ENCODE results near the gene ATP13A1. TPM values are rescaled to one million over a fixed set of nuclear protein-coding genes. Genes with fewer than 3 reads are reported as not detected.

ATP13A1 gene
- total RNA-seq, 1 experiment from 2014 or later = 73.7 TPM

GRCh38 chr19:19661141-19661674 lies 2.3 kb downstream of the ATP13A1 start:
- Histone ChIP-seq H2AFZ (ENCODE audit: low read depth, low read length, poor library complexity, severe bottlenecking) (no peak overlapping the region), H3K9ac (ENCODE audit: low read length) (no peak overlapping the region), H4K20me1 (ENCODE audit: insufficient read depth) (no peaks in the 10 kb centered on the region), H3K27ac (ENCODE audit: low read depth, low read length) (no peak overlapping the region), H3K4me2 (ENCODE audit: low read length) (peak overlapping the region; percentile 91), H3K79me2 (ENCODE audit: insufficient read depth, low read length) (peaks cover 41% of the 10 kb centered on the region), H3K27me3 (ENCODE audit: insufficient read depth, low read length) (no peaks in the 10 kb centered on the region), H3K4me1 (ENCODE audit: control insufficient read depth in 1 of 2, insufficient read depth in 2 of 2, low read length in 2 of 2) (peaks cover 8 to 33% of the 10 kb centered on the region in 2 experiments; a peak in 3 of 4 replicates), H3K9me2 (ENCODE audit: insufficient read depth) (no peaks in the 10 kb centered on the region), H3K4me3 (replicated peaks in 1 of 2; ENCODE audit: low read depth in 1 of 2, low read length in 2 of 2) (no peak overlapping the region), H3K36me3 (ENCODE audit: control insufficient read depth in 1 of 2, insufficient read depth in 2 of 2, low read length in 2 of 2) (peaks cover 26 to 39% of the 10 kb centered on the region in 2 experiments), H3K9me3 (ENCODE audit: control insufficient read depth in 1 of 2, insufficient read depth in 1 of 2, low read depth in 1 of 2, low read length in 2 of 2) (no peaks in the 10 kb centered on the region)
- ChIA-PET POLR2A (no interaction called here), RAD21 (ENCODE audit: low non-redundant PET in 1 of 2, low total read pairs in 2 of 2, uncharacterized antibody in 2 of 2, unreplicated experiment in 2 of 2) (no interaction called here), CTCF (no interaction called here)
- DNase-seq (ENCODE audit: low read depth, low spot score) (no peak), ATAC-seq (no peak)
- TF ChIP-seq REST (IDR thresholded peaks at IDR 0.05; ENCODE audit: low read depth) (no peak), ZBTB33 (IDR thresholded peaks at IDR 0.05; ENCODE audit: extremely low read depth, insufficient replicate concordance, low read length) (no peak), POLR2AphosphoS5 (IDR thresholded peaks at IDR 0.05; ENCODE audit: low read depth, low read length) (no peak), CEBPB (IDR thresholded peaks at IDR 0.05; ENCODE audit: low read depth) (no peak), YY1 (IDR thresholded peaks at IDR 0.05; ENCODE audit: extremely low read depth, insufficient replicate concordance, low read depth, low read length) (no peak), EZH2 (IDR thresholded peaks at IDR 0.05) (no peak), EGR1 (IDR thresholded peaks at IDR 0.05; ENCODE audit: low read depth) (no peak), ZFX (IDR thresholded peaks at IDR 0.05) (no peak), ELF1 (IDR thresholded peaks at IDR 0.05; ENCODE audit: borderline replicate concordance, low read depth) (no peak), SIN3A (IDR thresholded peaks at IDR 0.05; ENCODE audit: low read depth) (no peak), MAX (IDR thresholded peaks at IDR 0.05) (no peak), FOSL1 (IDR thresholded peaks at IDR 0.05; ENCODE audit: low read depth) (no peak), SP1 (IDR thresholded peaks at IDR 0.05; ENCODE audit: low read depth) (no peak), ATF3 (IDR thresholded peaks at IDR 0.05) (no peak), ZNF274 (IDR thresholded peaks at IDR 0.05; ENCODE audit: low read depth, low read length) (no peak), RAD21 (IDR thresholded peaks at IDR 0.05; ENCODE audit: low read depth) (no peak)
- BruUV-seq (replicated peaks) = no TSS peak
- intact Hi-C loops (cut with micrococcal nuclease) = no loop called here

All from HCT116 (cell line).